Measurements from ENCODE around the gene SLC52A1.

DNA sequence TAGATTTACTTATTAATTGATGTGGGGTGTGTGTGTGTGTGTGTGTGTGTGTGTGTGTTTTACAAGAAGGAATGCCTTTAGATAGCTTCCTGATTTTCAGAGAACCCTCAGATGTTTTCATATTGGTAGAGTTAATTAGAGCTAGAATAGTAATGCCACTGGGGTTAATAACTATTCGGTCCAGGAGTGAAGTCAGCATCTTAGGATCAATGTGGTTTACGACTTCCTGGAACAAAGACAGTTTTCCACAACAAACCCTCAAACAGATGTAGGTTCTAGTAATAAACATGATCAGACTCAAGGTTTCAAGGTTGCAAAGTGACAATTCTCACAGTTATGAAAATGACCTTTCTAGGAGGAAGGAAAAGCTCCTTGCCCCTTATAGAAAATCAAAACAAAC is 12.2 kb upstream of the SLC52A1 start:
- TF ChIP-seq CTCF (IDR thresholded peaks at IDR 0.05), result no peak
- TF ChIP-seq POLR2A (IDR thresholded peaks at IDR 0.05), result no peak

All from uterus (tissue), 2 donors.